GM21381 (cell line): ENCODE results near the gene CSN3.
"Not testable (repeated sequence)": the region's sequence is repeated elsewhere in the genome, so short reads cannot be mapped to it uniquely, and the experiment has no call there.

Experiments
- ATAC-seq: cut with Tn5 transposase; IDR thresholded peaks from one replicate; pipeline ENCODE4 v1.9.1; 2021; ENCODE audit warnings: mild to moderate bottlenecking, moderate library complexity; ENCODE audit not compliant: unreplicated experiment

The CSN3 gene

GRCh38 chr4:70242297-70242696 is at the start of gene CSN3:
Gene CSN3, plus strand, starts transcription at chr4:70242597. Its CDS starts 2,223 bp downstream, at chr4:70244820.
- ATAC-seq, result not testable (repeated sequence)

GRCh38 chr4:70192895-70193294 is 49.5 kb upstream of the CSN3 start:
- ATAC-seq, result no peak

- no peak for ATAC-seq
Observed at GRCh38 chr4:70195425-70195824, 47.0 kb upstream of the CSN3 start, which contains the start of gene ODAM. Gene ODAM, plus strand, starts transcription at chr4:70195725. Its CDS starts 819 bp downstream, at chr4:70196544.

GRCh38 chr4:70196857-70197256 is 45.5 kb upstream of the CSN3 start:
- ATAC-seq, result no peak

- no peak for ATAC-seq
Observed at GRCh38 chr4:70197842-70198241, 44.6 kb upstream of the CSN3 start.

- ATAC-seq, result no peak
Observed at GRCh38 chr4:70203601-70204000, 38.8 kb upstream of the CSN3 start.

GRCh38 chr4:70212752-70213151 is 29.6 kb upstream of the CSN3 start:
- not testable (repeated sequence) for ATAC-seq

GRCh38 chr4:70216109-70216508 is 26.3 kb upstream of the CSN3 start:
- not testable (repeated sequence) for ATAC-seq

- ATAC-seq, result not testable (repeated sequence)
Observed at GRCh38 chr4:70216550-70216949, 25.8 kb upstream of the CSN3 start.

- not testable (repeated sequence) for ATAC-seq
Observed at GRCh38 chr4:70221389-70221788, 21.0 kb upstream of the CSN3 start.

- not testable (repeated sequence) for ATAC-seq
Observed at GRCh38 chr4:70221818-70222217, 20.6 kb upstream of the CSN3 start.

GRCh38 chr4:70225824-70226223 is 16.6 kb upstream of the CSN3 start, which contains the start of gene FDCSP:
Gene FDCSP, plus strand, starts transcription at chr4:70226124. Its CDS starts 5,071 bp downstream, at chr4:70231195.
- no peak for ATAC-seq

GRCh38 chr4:70236125-70236524 is 6.3 kb upstream of the CSN3 start:
- no peak for ATAC-seq

GRCh38 chr4:70239131-70239883 is 3.1 kb upstream of the CSN3 start:
- ATAC-seq, result no peak

GRCh38 chr4:70239884-70240591 is 2.4 kb upstream of the CSN3 start:
- ATAC-seq, result no peak

- ATAC-seq, result no peak
Observed at GRCh38 chr4:70243091-70243490, 694 bp downstream of the CSN3 start.

- ATAC-seq, result no peak
Observed at GRCh38 chr4:70251250-70251944, 9.0 kb downstream of the CSN3 start.

- no peak for ATAC-seq
Observed at GRCh38 chr4:70251945-70252277, 9.5 kb downstream of the CSN3 start.

GRCh38 chr4:70269674-70270073 is 27.3 kb downstream of the CSN3 start:
- no peak for ATAC-seq

- ATAC-seq, result no peak
Observed at GRCh38 chr4:70277121-70277520, 34.7 kb downstream of the CSN3 start.

- ATAC-seq, result no peak
Observed at GRCh38 chr4:70280567-70280966, 38.2 kb downstream of the CSN3 start.

GRCh38 chr4:70288651-70289050 is 46.3 kb downstream of the CSN3 start:
- ATAC-seq, result no peak
